Caco-2 (cell line): Measurements from ENCODE around the gene FAM20B. TPM values are rescaled to one million over a fixed set of nuclear protein-coding genes. Genes with fewer than 3 reads are reported as not detected.

Source experiments
- BruUV-seq: library from RNA; stranded (reverse); fragments of 400-500 nt; replicated peaks from 2 replicates; lab custom pipeline; 2021; lab: Mats Ljungman, UMichigan
- CTCF ChIA-PET: fragments of 300-600 bp; sonication (Branson Sonifier 250); formaldehyde crosslinking; loops from one replicate; lab custom pipeline; 2022; ENCODE audit warnings: antibody characterized with exemption; lab: Charles Lee
- POLR2A ChIA-PET: fragments of 300-600 bp; sonication (Branson Sonifier 250); formaldehyde crosslinking; loops from one replicate; lab custom pipeline; 2022; ENCODE audit warnings: antibody characterized with exemption; lab: Charles Lee
- DNase-seq, 2 experiments: peaks; one replicate each; pipeline versions ENCODE4 v3.0.0 to v3.0.0-alpha.2; 2020 to 2022
- H3K27me3 ChIP-seq: replicated peaks from 2 replicates; pipeline ENCODE4 v1.6.0; 2011; ENCODE audit warnings: low read length; ENCODE audit not compliant: control insufficient read depth, insufficient read depth
- H3K36me3 ChIP-seq: 2 replicates; pipeline ENCODE4 v1.5.1; 2011; ENCODE audit warnings: low read length; ENCODE audit not compliant: control insufficient read depth, insufficient read depth
- H3K4me1 ChIP-seq: fragments of 250-450 bp; sonication (Bioruptor Pico); 2 replicates; pipeline ENCODE4 v1.5.1; 2020; ENCODE audit warnings: mild to moderate bottlenecking
- H3K4me3 ChIP-seq: 2 replicates; pipeline ENCODE4 v1.5.1; 2011; ENCODE audit warnings: low read depth, mild to moderate bottlenecking, control low read depth, low read length
- H3K9me3 ChIP-seq: fragments of 250-450 bp; sonication (Bioruptor Pico); 2 replicates; pipeline ENCODE4 v1.5.1; 2020; ENCODE audit warnings: mild to moderate bottlenecking, moderate library complexity
- H3K27ac Mint-ChIP-seq: one replicate; pipeline ENCODE4 v1.8.0; 2022; ENCODE audit warnings: mixed read lengths; ENCODE audit not compliant: unreplicated experiment
- H3K27me3 Mint-ChIP-seq: one replicate; pipeline ENCODE4 v1.8.0; 2022; ENCODE audit warnings: mixed read lengths; ENCODE audit not compliant: insufficient read depth, unreplicated experiment
- H3K36me3 Mint-ChIP-seq: one replicate; pipeline ENCODE4 v1.8.0; 2022; ENCODE audit warnings: mild to moderate bottlenecking, mixed read lengths; ENCODE audit not compliant: insufficient read depth, unreplicated experiment
- H3K4me1 Mint-ChIP-seq: one replicate; pipeline ENCODE4 v1.8.0; 2022; ENCODE audit warnings: low read depth, mixed read lengths; ENCODE audit not compliant: unreplicated experiment
- H3K4me3 Mint-ChIP-seq: one replicate; pipeline ENCODE4 v1.8.0; 2022; ENCODE audit warnings: mild to moderate bottlenecking, moderate library complexity, mixed read lengths; ENCODE audit not compliant: unreplicated experiment
- H3K9me3 Mint-ChIP-seq: one replicate; pipeline ENCODE4 v1.8.0; 2022; ENCODE audit warnings: mixed read lengths; ENCODE audit not compliant: unreplicated experiment
- CTCF ChIP-seq, 2 experiments: fragments of 200-600 bp in 1 of 2; IDR thresholded peaks; 1 replicate in 1 of 2; 2 replicates in 1 of 2; pipeline versions ENCODE4 v1.5.1 to v1.8.0; 2011 to 2022; ENCODE audit warnings: antibody characterized with exemption in 1 of 2, control low read depth in 1 of 2, inconsistent platforms in 1 of 2, low read depth in 1 of 2, low read length in 1 of 2, mild to moderate bottlenecking in 1 of 2, moderate library complexity in 1 of 2; ENCODE audit not compliant: insufficient read depth in 1 of 2, severe bottlenecking in 1 of 2, unreplicated experiment in 1 of 2
- intact Hi-C: fragments of 100-400 bp; cut with micrococcal nuclease; formaldehyde crosslinking; loops from one replicate; pipeline ENCODE4 v1.10.0; 2022; ENCODE audit not compliant: unreplicated experiment
- total RNA-seq: library from RNA; stranded (reverse); gene quantifications from 2 replicates; pipeline ENCODE4 v1.2.3, GENCODE V29; 2022

Gene FAM20B
- total RNA-seq, 1 experiment from 2014 or later = 24.5 TPM

- intact Hi-C loops = no loop called here
- TF ChIP-seq CTCF (IDR thresholded peaks at IDR 0.05; ENCODE audit: insufficient read depth in 1 of 2, low read depth in 1 of 2, low read length in 1 of 2, severe bottlenecking in 1 of 2, unreplicated experiment in 1 of 2) = no peak
Observed at GRCh38 chr1:178993559-178993958, 32.1 kb upstream of the FAM20B start.

GRCh38 chr1:178997428-178997827 is 28.3 kb upstream of the FAM20B start:
- no peak for TF ChIP-seq CTCF (IDR thresholded peaks at IDR 0.05; ENCODE audit: insufficient read depth in 1 of 2, low read depth in 1 of 2, low read length in 1 of 2, severe bottlenecking in 1 of 2, unreplicated experiment in 1 of 2)
- DNase-seq = no peak
- no TSS peak for BruUV-seq
- ChIA-PET CTCF (no interaction called here), POLR2A (no interaction called here)
- Histone ChIP-seq H3K9me3 (0 out of 2 replicates have a peak, but pooled peaks cover 5% of the 10 kb centered on the region), H3K27me3 (no peaks in the 10 kb centered on the region), H3K4me3 (no peak overlapping the region), H3K36me3 (no peaks in the 10 kb centered on the region), H3K4me1 (no peaks in the 10 kb centered on the region)
- Mint-ChIP-seq H3K4me1 (no peaks in the 10 kb centered on the region), H3K4me3 (no peak overlapping the region), H3K27ac (no peak overlapping the region), H3K27me3 (no peaks in the 10 kb centered on the region), H3K9me3 (no peaks in the 10 kb centered on the region), H3K36me3 (no peaks in the 10 kb centered on the region)
- intact Hi-C loops = no loop called here

More at GRCh38 chr1:178993559-178993958, 32.1 kb upstream of the FAM20B start:
- DNase-seq = no peak
- H3K9me3 Mint-ChIP-seq = no peaks in the 10 kb centered on the region
- Histone ChIP-seq H3K36me3 (no peaks in the 10 kb centered on the region), H3K27me3 (no peaks in the 10 kb centered on the region), H3K4me1 (no peaks in the 10 kb centered on the region), H3K9me3 (0 out of 2 replicates have a peak, but pooled peaks cover 5% of the 10 kb centered on the region), H3K4me3 (no peak overlapping the region)
- no peak overlapping the region for H3K27ac Mint-ChIP-seq
- H3K36me3 Mint-ChIP-seq = no peaks in the 10 kb centered on the region
- POLR2A ChIA-PET = no interaction called here
- no peak overlapping the region for H3K4me3 Mint-ChIP-seq
- no TSS peak for BruUV-seq
- CTCF ChIA-PET = no interaction called here
- no peaks in the 10 kb centered on the region for H3K27me3 Mint-ChIP-seq
- no peaks in the 10 kb centered on the region for H3K4me1 Mint-ChIP-seq

- CTCF ChIA-PET = no interaction called here
- H3K9me3 ChIP-seq = 0 out of 2 replicates have a peak, but pooled peaks cover 5% of the 10 kb centered on the region
- no peak for DNase-seq
- H3K4me1 ChIP-seq = peaks cover 7% of the 10 kb centered on the region
- TF ChIP-seq CTCF (IDR thresholded peaks at IDR 0.05; ENCODE audit: insufficient read depth in 1 of 2, low read depth in 1 of 2, low read length in 1 of 2, severe bottlenecking in 1 of 2, unreplicated experiment in 1 of 2) = no peak
- H3K4me3 ChIP-seq = no peak overlapping the region
- Mint-ChIP-seq H3K27ac (no peak overlapping the region), H3K36me3 (peaks cover 5% of the 10 kb centered on the region), H3K27me3 (no peaks in the 10 kb centered on the region), H3K9me3 (no peaks in the 10 kb centered on the region), H3K4me3 (no peak overlapping the region), H3K4me1 (peaks cover 7% of the 10 kb centered on the region)
- POLR2A ChIA-PET = no interaction called here
- no peaks in the 10 kb centered on the region for H3K36me3 ChIP-seq
- no peaks in the 10 kb centered on the region for H3K27me3 ChIP-seq
- intact Hi-C loops = no loop called here
- no TSS peak for BruUV-seq
Observed at GRCh38 chr1:178998295-178998694, 27.4 kb upstream of the FAM20B start.
